Gastrocnemius medialis (tissue), 4 donors: Measurements from ENCODE around the gene KANTR.

Source experiments
- POLR2A ChIP-seq, 2 donors: fragments of 450-650 bp; IDR thresholded peaks; one replicate each; pipeline ENCODE4 v1.6.1; 2017; ENCODE audit warnings: antibody characterized with exemption in 2 of 2, mild to moderate bottlenecking in 2 of 2, moderate library complexity in 2 of 2
- TF ChIP-seq, protein P1 (sequence below), 5 experiments: fragments of 450-650 bp in 3 of 5; fragments of 200-600 bp in 2 of 5; sonication (generic) in 2 of 5; IDR thresholded peaks in 4 of 5; conservative IDR thresholded peaks in 1 of 5; 1 replicate in 4 of 5; 2 replicates in 1 of 5; pipeline ENCODE4 v1.5.1; 2016 to 2019; ENCODE audit warnings: antibody characterized with exemption in 5 of 5, mild to moderate bottlenecking in 3 of 5, moderate library complexity in 3 of 5

DNA sequence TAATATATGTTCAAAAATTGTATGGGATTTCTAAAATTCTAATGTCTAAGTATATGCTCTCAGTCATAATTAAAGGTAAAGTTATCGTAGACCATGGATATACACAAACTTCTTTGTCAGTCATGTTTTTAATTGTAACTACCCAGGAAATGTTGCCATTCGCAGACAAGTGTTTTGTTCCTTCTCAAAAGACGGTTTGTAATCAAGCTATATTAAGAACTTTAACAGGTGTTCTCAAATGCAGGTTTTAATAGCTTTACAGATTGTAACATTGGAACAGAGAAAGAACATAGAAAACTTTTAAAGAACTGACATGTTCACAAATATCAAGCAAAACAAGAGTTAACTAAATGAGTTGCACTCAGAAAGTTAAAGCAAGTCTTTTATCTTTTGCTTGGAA lies 72.2 kb downstream of the KANTR start:
- TF ChIP-seq, protein P1, sequence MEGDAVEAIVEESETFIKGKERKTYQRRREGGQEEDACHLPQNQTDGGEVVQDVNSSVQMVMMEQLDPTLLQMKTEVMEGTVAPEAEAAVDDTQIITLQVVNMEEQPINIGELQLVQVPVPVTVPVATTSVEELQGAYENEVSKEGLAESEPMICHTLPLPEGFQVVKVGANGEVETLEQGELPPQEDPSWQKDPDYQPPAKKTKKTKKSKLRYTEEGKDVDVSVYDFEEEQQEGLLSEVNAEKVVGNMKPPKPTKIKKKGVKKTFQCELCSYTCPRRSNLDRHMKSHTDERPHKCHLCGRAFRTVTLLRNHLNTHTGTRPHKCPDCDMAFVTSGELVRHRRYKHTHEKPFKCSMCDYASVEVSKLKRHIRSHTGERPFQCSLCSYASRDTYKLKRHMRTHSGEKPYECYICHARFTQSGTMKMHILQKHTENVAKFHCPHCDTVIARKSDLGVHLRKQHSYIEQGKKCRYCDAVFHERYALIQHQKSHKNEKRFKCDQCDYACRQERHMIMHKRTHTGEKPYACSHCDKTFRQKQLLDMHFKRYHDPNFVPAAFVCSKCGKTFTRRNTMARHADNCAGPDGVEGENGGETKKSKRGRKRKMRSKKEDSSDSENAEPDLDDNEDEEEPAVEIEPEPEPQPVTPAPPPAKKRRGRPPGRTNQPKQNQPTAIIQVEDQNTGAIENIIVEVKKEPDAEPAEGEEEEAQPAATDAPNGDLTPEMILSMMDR (IDR thresholded peaks at IDR 0.05 in 4 of 5, conservative IDR thresholded peaks at IDR 0.05 in 1 of 5), result no peak
- no peak for TF ChIP-seq POLR2A (IDR thresholded peaks at IDR 0.05)
